GM19099 (cell line): ENCODE measurements around the gene CAMKMT.

ENCODE experiments used
- POLR2A ChIP-seq: IDR thresholded peaks from 3 replicates; pipeline ENCODE4 v1.6.1; 2011; ENCODE audit warnings: low read depth; ENCODE audit not compliant: insufficient read length; ENCODE audit errors: extremely low read depth

Gene CAMKMT

GRCh38 chr2:44813165-44813564 lies 451.4 kb downstream of the CAMKMT start:
- TF ChIP-seq POLR2A = no peak

DNA sequence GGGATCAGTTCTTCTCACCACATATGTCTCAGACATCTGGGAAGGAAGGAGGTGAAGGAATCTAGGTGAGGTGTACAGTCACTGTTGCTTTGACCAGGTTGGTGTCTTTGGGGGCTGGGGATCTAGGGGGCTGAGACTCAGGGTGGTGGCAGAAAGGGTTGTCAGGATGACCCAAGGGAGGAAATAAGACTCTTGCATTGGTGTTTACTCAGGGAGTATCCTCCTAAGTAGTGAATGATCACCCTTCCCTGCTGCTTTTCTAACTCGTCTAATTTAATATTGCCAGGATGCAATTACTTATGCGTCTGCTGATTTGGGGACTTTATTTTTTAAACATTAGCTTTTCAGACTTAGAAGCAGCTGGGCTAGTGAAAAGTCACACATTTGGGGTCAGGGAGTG lies 451.9 kb downstream of the CAMKMT start:
- TF ChIP-seq POLR2A = no peak

- no peak for TF ChIP-seq POLR2A
Measured at GRCh38 chr2:44817256-44817655, 455.5 kb downstream of the CAMKMT start.

- no peak for TF ChIP-seq POLR2A
Measured at GRCh38 chr2:44817673-44818335, 456.1 kb downstream of the CAMKMT start.

- TF ChIP-seq POLR2A = no peak
Measured at GRCh38 chr2:44819061-44819460, 457.3 kb downstream of the CAMKMT start.

DNA sequence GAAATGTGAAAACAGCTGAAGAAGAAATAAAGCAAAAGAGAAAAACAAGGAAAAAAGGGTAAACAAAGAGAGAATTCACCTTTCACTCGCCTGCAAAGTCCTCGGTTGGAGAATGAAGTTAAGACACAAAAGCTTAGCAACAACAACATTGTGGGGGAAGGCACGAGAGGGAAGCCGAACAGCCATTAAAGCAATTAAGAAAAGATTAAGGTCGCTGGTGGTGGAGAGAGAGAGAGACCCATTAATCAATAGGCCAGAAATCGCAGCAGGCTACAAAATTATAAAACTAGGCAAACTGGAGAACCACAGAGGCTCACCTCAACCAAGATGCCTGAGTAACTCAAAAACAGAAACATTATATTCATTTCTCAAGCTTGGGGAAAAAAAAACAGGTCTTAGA lies 459.8 kb downstream of the CAMKMT start:
- no peak for TF ChIP-seq POLR2A

- TF ChIP-seq POLR2A = no peak
Measured at GRCh38 chr2:44822174-44822573, 460.4 kb downstream of the CAMKMT start.
